Pancreas (tissue), 10 donors: ENCODE measurements around the gene SCRN2. TPM values are rescaled to one million over a fixed set of nuclear protein-coding genes. Genes with fewer than 3 reads are reported as not detected.
A peak's percentile ranks its signal among the peaks of the same experiment; 100 is the strongest.

Experiments
- ATAC-seq, 4 donors: fragments of 200-7000 bp; cut with Tn5 transposase; one replicate each; pipeline versions ENCODE4 v1.8.0 to v1.9.1; 2020; ENCODE audit warnings: mild to moderate bottlenecking in 4 of 4, moderate library complexity in 4 of 4
- DNase-seq, 6 donors: peaks; one replicate each; pipeline ENCODE4 v3.0.0-alpha.2; 2020
- FAIRE-seq: peaks from 2 replicates; lab custom pipeline; 2012; peaks lifted over from hg19 to GRCh38; lab: Jason Lieb, UNC
- H3K27ac ChIP-seq, 4 donors: fragments of 200-600 bp; sonication (generic); 1 replicate in 3 of 4; 2 replicates in 1 of 4; pipeline versions ENCODE4 v1.5.0 to v1.8.0; 2020
- H3K27me3 ChIP-seq, 4 donors: fragments of 200-600 bp; one replicate each; pipeline ENCODE4 v1.8.0; 2021
- H3K36me3 ChIP-seq, 3 donors: fragments of 200-600 bp; sonication (generic) in 1 of 3; one replicate each; pipeline versions ENCODE4 v1.5.0 to v1.8.0; 2020 to 2021
- H3K4me1 ChIP-seq, 3 donors: fragments of 200-600 bp; one replicate each; pipeline ENCODE4 v1.8.0; 2021
- H3K4me3 ChIP-seq, 4 donors: fragments of 200-600 bp; sonication (generic) in 2 of 4; one replicate each; pipeline versions ENCODE4 v1.5.0 to v1.8.0; 2020 to 2021
- H3K9me3 ChIP-seq, 4 donors: fragments of 200-600 bp; one replicate each; pipeline ENCODE4 v1.8.0; 2021
- WGBS, 2 donors: extraction: QIAGEN DNeasy Blood & Tissue Kit; methylation state at CpG; one replicate each; pipeline ENCODE4 v1.1.7; 2013; 5-methylcytosine and 5-hydroxymethylcytosine counted together
- intact Hi-C, 3 donors: fragments of 100-400 bp; cut with DNase I; formaldehyde crosslinking; loops; one replicate each; pipeline versions ENCODE4 v1.11.1 to v1.14.2; 2022
- polyA plus RNA-seq, 2 donors: library from polyadenylated mRNA; stranded (reverse); fragments of 200-250 nt; gene quantifications; one replicate each; pipeline ENCODE4 v1.2.3, GENCODE V29; 2013
- total RNA-seq, 6 donors: library from RNA; stranded (reverse); fragmentation: NEBNext Ultra II Directional in 4 of 6; extraction: Animal tissue kit (Norgen Biotek cat#: 25700) in 4 of 6; gene quantifications; one replicate each; pipeline versions ENCODE4 v1.2.1 to v1.2.4, GENCODE V29; 2021 to 2023
- TF ChIP-seq, protein P1 (sequence below), 4 donors: fragments of 200-600 bp; sonication (generic) in 3 of 4; IDR thresholded peaks; one replicate each; pipeline versions ENCODE4 v1.5.0 to v1.8.0; 2021; ENCODE audit warnings: antibody characterized with exemption in 4 of 4
- donor health status: healthy with polysubstance abuse.
- donor health status: DM: no; HTN: no; CAD: no; lungs with moderate emphysema.
- donor health status: DM: no; HTN: no; CAD: no.
- donor health status: control.
- donor health status: control.
- donor health status: Bipolar disorder and iron deficiency.
- donor health status: DM: yes; HTN: yes; CAD: no.
- donor health status: DM: no; HTN: no; CAD: no.
- donor health status: DM: no; HTN: no; CAD: no.
- donor health status: DM: yes; HTN: yes; CAD: no.

The SCRN2 gene
- total and polyA plus RNA-seq, 8 donors, result 12.6 to 56.1 (median 20.8) TPM

GRCh38 chr17:47792457-47792856 lies 48.6 kb downstream of the SCRN2 start:
- Histone ChIP-seq H3K9me3 (no peaks in the 10 kb centered on the region), H3K4me3 (no peak overlapping the region), H3K4me1 (peaks cover 0 to 2% (median 0%) of the 10 kb centered on the region in 3 donors), H3K36me3 (no peaks in the 10 kb centered on the region), H3K27ac (no peak overlapping the region), H3K27me3 (peaks cover 0 to 14% (median 7%) of the 10 kb centered on the region in 4 donors)
- TF ChIP-seq, protein P1, sequence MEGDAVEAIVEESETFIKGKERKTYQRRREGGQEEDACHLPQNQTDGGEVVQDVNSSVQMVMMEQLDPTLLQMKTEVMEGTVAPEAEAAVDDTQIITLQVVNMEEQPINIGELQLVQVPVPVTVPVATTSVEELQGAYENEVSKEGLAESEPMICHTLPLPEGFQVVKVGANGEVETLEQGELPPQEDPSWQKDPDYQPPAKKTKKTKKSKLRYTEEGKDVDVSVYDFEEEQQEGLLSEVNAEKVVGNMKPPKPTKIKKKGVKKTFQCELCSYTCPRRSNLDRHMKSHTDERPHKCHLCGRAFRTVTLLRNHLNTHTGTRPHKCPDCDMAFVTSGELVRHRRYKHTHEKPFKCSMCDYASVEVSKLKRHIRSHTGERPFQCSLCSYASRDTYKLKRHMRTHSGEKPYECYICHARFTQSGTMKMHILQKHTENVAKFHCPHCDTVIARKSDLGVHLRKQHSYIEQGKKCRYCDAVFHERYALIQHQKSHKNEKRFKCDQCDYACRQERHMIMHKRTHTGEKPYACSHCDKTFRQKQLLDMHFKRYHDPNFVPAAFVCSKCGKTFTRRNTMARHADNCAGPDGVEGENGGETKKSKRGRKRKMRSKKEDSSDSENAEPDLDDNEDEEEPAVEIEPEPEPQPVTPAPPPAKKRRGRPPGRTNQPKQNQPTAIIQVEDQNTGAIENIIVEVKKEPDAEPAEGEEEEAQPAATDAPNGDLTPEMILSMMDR (IDR thresholded peaks at IDR 0.05), result no peak
- no peak for DNase-seq
- no peak for ATAC-seq
- intact Hi-C loops, result no loop called here
- 57 to 67% methylated on average over 1 of the region's 1 CpG for WGBS, 2 donors
- no peak for FAIRE-seq

DNA sequence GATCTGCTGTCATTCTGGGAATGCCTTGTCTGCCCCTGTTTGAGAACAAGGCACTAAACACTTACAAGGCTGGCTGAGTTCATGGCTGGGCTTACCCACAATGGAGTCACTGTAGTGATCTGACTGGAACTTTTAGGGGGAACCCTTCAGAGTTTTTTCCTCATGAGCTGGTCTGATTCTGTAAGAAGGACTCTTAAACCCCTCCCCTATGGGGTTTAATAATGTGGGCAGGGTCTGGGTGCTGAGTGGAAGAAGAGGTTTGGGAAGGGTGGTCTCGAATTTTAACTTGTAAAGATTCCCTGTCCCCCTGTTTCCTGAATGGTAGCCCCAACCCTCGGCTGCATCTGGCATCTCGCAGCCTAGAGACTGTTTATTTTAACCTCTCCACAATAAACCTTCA lies 50.0 kb downstream of the SCRN2 start:
- intact Hi-C loops, result no loop called here
- H3K4me3 ChIP-seq, result no peak overlapping the region
- DNase-seq, result no peak
- H3K9me3 ChIP-seq, result no peaks in the 10 kb centered on the region
- H3K27me3 ChIP-seq, result peaks cover 0 to 14% (median 7%) of the 10 kb centered on the region in 4 donors
- no peak for ATAC-seq
- no peaks in the 10 kb centered on the region for H3K36me3 ChIP-seq
- 39 to 41% methylated on average over 3 of the region's 3 CpGs for WGBS, 2 donors
- no peak for FAIRE-seq
- H3K27ac ChIP-seq, result no peak overlapping the region
- TF ChIP-seq, protein P1 (IDR thresholded peaks at IDR 0.05), result no peak
- peaks cover 0 to 2% (median 0%) of the 10 kb centered on the region in 3 donors for H3K4me1 ChIP-seq

DNA sequence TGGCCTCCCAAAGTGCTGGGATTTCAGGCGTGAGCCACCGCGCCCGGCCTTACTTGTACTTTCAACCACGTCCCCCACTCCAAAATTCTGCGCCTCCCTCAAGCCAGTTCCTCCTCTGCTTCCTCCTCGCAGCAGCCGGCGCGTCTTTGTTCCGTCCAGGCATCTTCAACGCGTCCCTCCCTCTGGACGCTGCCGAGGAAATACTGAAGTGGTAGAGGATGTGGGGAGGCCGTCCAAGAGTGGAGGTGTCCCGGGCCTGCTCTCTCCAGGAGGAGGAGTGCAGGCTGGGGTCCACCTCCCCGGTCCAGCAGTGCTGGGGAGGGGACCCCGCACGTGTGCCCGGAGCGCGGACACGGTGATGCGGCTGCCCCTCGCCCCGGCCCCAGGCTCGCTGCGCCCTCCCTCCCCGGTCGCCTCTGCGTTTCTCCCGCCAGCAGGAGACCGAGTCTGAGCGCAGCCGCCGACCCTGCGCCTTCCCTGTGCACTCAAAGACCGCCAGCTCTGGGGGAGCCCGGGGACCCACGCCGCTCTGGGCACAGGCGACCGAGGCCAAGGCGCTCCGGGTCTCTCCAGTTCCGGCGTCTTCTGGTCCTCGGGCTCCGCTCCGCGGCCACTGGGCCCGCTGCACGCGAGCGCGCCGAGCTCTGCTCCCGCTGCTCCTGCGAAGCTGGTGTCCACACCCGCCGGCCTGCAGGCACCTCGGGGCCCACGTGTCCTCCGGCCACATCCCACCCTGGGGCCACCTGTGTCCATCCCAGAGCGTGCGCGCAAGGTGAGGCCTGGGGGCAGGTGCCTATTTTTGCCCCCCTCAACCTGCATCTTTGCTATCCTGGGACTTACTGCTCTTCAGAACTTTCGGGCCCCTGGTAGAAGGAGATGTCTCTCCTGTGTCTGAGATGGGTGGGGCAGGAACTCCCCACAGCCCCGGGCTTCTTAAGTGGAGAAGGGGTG lies 51.2 kb downstream of the SCRN2 start:
- DNase-seq (peak in 4 of 6 donors; percentile 62 to 90 (median 77)), FAIRE-seq (no peak), ATAC-seq (peak; percentile 96 to 100 (median 100))
- Histone ChIP-seq H3K4me1 (peaks cover 0 to 2% (median 0%) of the 10 kb centered on the region in 3 donors), H3K4me3 (peak overlapping the region; percentile 17 to 54 (median 32)), H3K36me3 (no peaks in the 10 kb centered on the region), H3K27me3 (peaks cover 0 to 14% (median 7%) of the 10 kb centered on the region in 4 donors), H3K9me3 (no peaks in the 10 kb centered on the region), H3K27ac (no peak overlapping the region)
- WGBS, 2 donors, result 3% methylated on average over 69 to 70 of the region's 70 CpGs
- TF ChIP-seq, protein P1 (IDR thresholded peaks at IDR 0.05), result peak in 3 of 4 donors; percentile 34 to 51 (median 35)
- intact Hi-C loops, result no loop called here

Other genes with a start within 250 kb of the SCRN2 start
- 100 to 1,000 TPM in 5 of 6 donors, 10 to 100 TPM in 1; 91.5 to 126 (median 118) TPM for gene KPNB1, start 191.4 kb downstream of the SCRN2 start, total RNA-seq
- 10 to 100 TPM; 18.1 to 36.7 TPM for gene KPNB1, start 191.4 kb downstream of the SCRN2 start, polyA plus RNA-seq
- gene TBKBP1, start 147.1 kb downstream of the SCRN2 start, total RNA-seq, result 1 to 10 TPM; 4.7 to 7.0 (median 5.7) TPM
- gene TBKBP1, start 147.1 kb downstream of the SCRN2 start, polyA plus RNA-seq, result 10 to 100 TPM; 11.1 to 21.2 TPM
- gene TBX21, start 108.0 kb downstream of the SCRN2 start, total RNA-seq, result under 1 TPM in 5 of 6 donors, not detected in 1; 0.16 to 0.40 (median 0.19) TPM
- under 1 TPM in 1 of 2 donors, not detected in 1; 0.09 TPM for gene TBX21, start 108.0 kb downstream of the SCRN2 start, polyA plus RNA-seq
- gene OSBPL7, start 19.5 kb downstream of the SCRN2 start, total RNA-seq, result 10 to 100 TPM in 3 of 6 donors, 1 to 10 TPM in 3; 8.4 to 20.2 (median 11.3) TPM
- gene OSBPL7, start 19.5 kb downstream of the SCRN2 start, polyA plus RNA-seq, result 10 to 100 TPM; 23.3 to 34.7 TPM
- gene MRPL10, start 9.7 kb downstream of the SCRN2 start, total RNA-seq, result 10 to 100 TPM; 16.8 to 35.2 (median 25.1) TPM
- gene MRPL10, start 9.7 kb downstream of the SCRN2 start, polyA plus RNA-seq, result 10 to 100 TPM; 18.3 to 23.2 TPM
- under 1 TPM; 0.14 to 0.66 (median 0.38) TPM for gene LRRC46, start 9.6 kb downstream of the SCRN2 start, total RNA-seq
- gene LRRC46, start 9.6 kb downstream of the SCRN2 start, polyA plus RNA-seq, result 1 to 10 TPM in 1 of 2 donors, under 1 TPM in 1; 0.73 to 1.8 TPM
- under 1 TPM; 0.12 to 0.56 (median 0.22) TPM for gene SP6, start 9.9 kb upstream of the SCRN2 start, total RNA-seq
- under 1 TPM; 0.16 to 0.27 TPM for gene SP6, start 9.9 kb upstream of the SCRN2 start, polyA plus RNA-seq
- 1 to 10 TPM; 5.2 to 8.8 (median 6.9) TPM for gene SP2, start 55.0 kb upstream of the SCRN2 start, total RNA-seq
- gene SP2, start 55.0 kb upstream of the SCRN2 start, polyA plus RNA-seq, result 1 to 10 TPM; 5.5 to 8.5 TPM
- gene PNPO, start 100.3 kb upstream of the SCRN2 start, total RNA-seq, result 10 to 100 TPM; 13.2 to 23.5 (median 19.6) TPM
- 1 to 10 TPM; 6.5 to 7.6 TPM for gene PNPO, start 100.3 kb upstream of the SCRN2 start, polyA plus RNA-seq
- gene PRR15L, start 116.6 kb upstream of the SCRN2 start, total RNA-seq, result 10 to 100 TPM; 26.6 to 68.6 (median 42.7) TPM
- 10 to 100 TPM; 59.9 to 64.9 TPM for gene PRR15L, start 116.6 kb upstream of the SCRN2 start, polyA plus RNA-seq
- gene CDK5RAP3, start 129.8 kb upstream of the SCRN2 start, total RNA-seq, result 100 to 1,000 TPM; 134 to 234 (median 165) TPM
- gene CDK5RAP3, start 129.8 kb upstream of the SCRN2 start, polyA plus RNA-seq, result 1,000 to 10,000 TPM; 1,052 to 1,312 TPM
- 10 to 100 TPM in 2 of 6 donors, 1 to 10 TPM in 4; 6.3 to 10.8 (median 8.6) TPM for gene COPZ2, start 196.5 kb upstream of the SCRN2 start, total RNA-seq
- gene COPZ2, start 196.5 kb upstream of the SCRN2 start, polyA plus RNA-seq, result 1 to 10 TPM; 9.7 to 9.8 TPM
- gene NFE2L1, start 207.1 kb upstream of the SCRN2 start, total RNA-seq, result 10 to 100 TPM; 27.4 to 74.0 (median 44.5) TPM
- 10 to 100 TPM; 40.9 to 47.2 TPM for gene NFE2L1, start 207.1 kb upstream of the SCRN2 start, polyA plus RNA-seq